ENCODE results near the gene CAMTA2.

GRCh38 chr17:4970273-4970672 is 17.2 kb downstream of the CAMTA2 start:
- TF ChIP-seq CTCF (optimal IDR thresholded peaks at IDR 0.05 in 1 of 3, IDR thresholded peaks at IDR 0.05 in 1 of 3, conservative IDR thresholded peaks at IDR 0.05 in 1 of 3; ENCODE audit: extremely low read depth in 1 of 3, insufficient read depth in 2 of 3, low read length in 3 of 3), result no peak
- TF ChIP-seq EZH2 (IDR thresholded peaks at IDR 0.05; ENCODE audit: low read length), result no peak
